HUES48 (cell line): ENCODE data around the gene TAP1.
"Not testable (repeated sequence)": the region's sequence is repeated elsewhere in the genome, so short reads cannot be mapped to it uniquely, and the experiment has no call there.

Experiments used
- H3K27ac ChIP-seq: one replicate; pipeline ENCODE4 v1.7.0; 2013; ENCODE audit warnings: low read depth, low read length, inconsistent platforms
- H3K27me3 ChIP-seq: 2 replicates; pipeline ENCODE4 v1.6.1; 2013; ENCODE audit warnings: mild to moderate bottlenecking, low read length; ENCODE audit not compliant: control insufficient read depth, insufficient read depth
- H3K36me3 ChIP-seq: 2 replicates; pipeline ENCODE4 v1.6.1; 2013; ENCODE audit warnings: low read length; ENCODE audit not compliant: control insufficient read depth, insufficient read depth
- H3K4me1 ChIP-seq: 2 replicates; pipeline ENCODE4 v1.6.1; 2013; ENCODE audit warnings: mild to moderate bottlenecking, low read length; ENCODE audit not compliant: control insufficient read depth, insufficient read depth
- H3K4me3 ChIP-seq: 2 replicates; pipeline ENCODE4 v1.5.1; 2013; ENCODE audit warnings: mild to moderate bottlenecking, low read depth, low read length
- H3K9ac ChIP-seq: 2 replicates; pipeline ENCODE4 v1.6.1; 2013; ENCODE audit warnings: mild to moderate bottlenecking, low read depth, low read length, moderate library complexity
- H3K9me3 ChIP-seq: 2 replicates; pipeline ENCODE4 v1.6.1; 2013; ENCODE audit warnings: low read length; ENCODE audit not compliant: control insufficient read depth, insufficient read depth

Gene TAP1

GRCh38 chr6:32818867-32819266 is 34.6 kb downstream of the TAP1 start:
- Histone ChIP-seq H3K4me1 (no peaks in the 10 kb centered on the region), H3K36me3 (no peaks in the 10 kb centered on the region), H3K27ac (no peak overlapping the region), H3K9ac (no peak overlapping the region), H3K4me3 (no peak overlapping the region), H3K27me3 (no peaks in the 10 kb centered on the region), H3K9me3 (no peaks in the 10 kb centered on the region)

GRCh38 chr6:32816746-32817204 is 36.7 kb downstream of the TAP1 start, which contains the start of gene HLA-DOB:
Gene HLA-DOB (minus strand): TSS chr6:32817002. CDS start chr6:32816951, 51 bp downstream.
- H3K4me1 ChIP-seq, result no peaks in the 10 kb centered on the region
- no peak within 1 kb of the TSS for H3K9ac ChIP-seq
- H3K27me3 ChIP-seq, result no peaks in the 10 kb centered on the region
- H3K4me3 ChIP-seq, result no peak within 1 kb of the TSS
- H3K36me3 ChIP-seq, result no peaks in the 10 kb centered on the region
- H3K9me3 ChIP-seq, result no peaks in the 10 kb centered on the region
- H3K27ac ChIP-seq, result no peak within 1 kb of the TSS

GRCh38 chr6:32815996-32816395 is 37.5 kb downstream of the TAP1 start:
- no peaks in the 10 kb centered on the region for H3K36me3 ChIP-seq
- no peaks in the 10 kb centered on the region for H3K27me3 ChIP-seq
- H3K27ac ChIP-seq, result no peak overlapping the region
- H3K9me3 ChIP-seq, result no peaks in the 10 kb centered on the region
- H3K4me3 ChIP-seq, result no peak overlapping the region
- no peak overlapping the region for H3K9ac ChIP-seq
- no peaks in the 10 kb centered on the region for H3K4me1 ChIP-seq

- Histone ChIP-seq H3K9ac (no peak overlapping the region), H3K4me3 (no peak overlapping the region), H3K9me3 (no peaks in the 10 kb centered on the region), H3K27me3 (no peaks in the 10 kb centered on the region), H3K4me1 (no peaks in the 10 kb centered on the region), H3K27ac (no peak overlapping the region), H3K36me3 (no peaks in the 10 kb centered on the region)
These were observed 38.4 kb downstream of the TAP1 start for GRCh38 chr6:32815115-32815514.

GRCh38 chr6:32814145-32814544 is 39.4 kb downstream of the TAP1 start:
- no peaks in the 10 kb centered on the region for H3K9me3 ChIP-seq
- no peak overlapping the region for H3K9ac ChIP-seq
- no peaks in the 10 kb centered on the region for H3K4me1 ChIP-seq
- H3K27ac ChIP-seq, result no peak overlapping the region
- H3K27me3 ChIP-seq, result no peaks in the 10 kb centered on the region
- H3K36me3 ChIP-seq, result no peaks in the 10 kb centered on the region
- H3K4me3 ChIP-seq, result no peak overlapping the region

- Histone ChIP-seq H3K4me1 (no peaks in the 10 kb centered on the region), H3K9me3 (no peaks in the 10 kb centered on the region), H3K36me3 (no peaks in the 10 kb centered on the region), H3K9ac (no peak overlapping the region), H3K27ac (no peak overlapping the region), H3K4me3 (no peak overlapping the region), H3K27me3 (no peaks in the 10 kb centered on the region)
These were observed 44.3 kb downstream of the TAP1 start for GRCh38 chr6:32809171-32809570.

- no peaks in the 10 kb centered on the region for H3K27me3 ChIP-seq
- H3K4me3 ChIP-seq, result no peak overlapping the region
- no peak overlapping the region for H3K9ac ChIP-seq
- no peaks in the 10 kb centered on the region for H3K4me1 ChIP-seq
- no peaks in the 10 kb centered on the region for H3K36me3 ChIP-seq
- no peaks in the 10 kb centered on the region for H3K9me3 ChIP-seq
- H3K27ac ChIP-seq, result no peak overlapping the region
These were observed 46.4 kb downstream of the TAP1 start for GRCh38 chr6:32807020-32807580.

- H3K9ac ChIP-seq, H3K27me3 ChIP-seq, H3K27ac ChIP-seq, H3K9me3 ChIP-seq, H3K4me3 ChIP-seq, H3K4me1 ChIP-seq, H3K36me3 ChIP-seq: not testable (repeated sequence)
These were observed 48.1 kb downstream of the TAP1 start for GRCh38 chr6:32805404-32805803.

- Histone ChIP-seq H3K9me3 (peaks cover 6% of the 10 kb centered on the region; the same call in 1 of the 2 replicates), H3K4me3 (no peak overlapping the region), H3K27ac (no peak overlapping the region), H3K4me1 (no peaks in the 10 kb centered on the region), H3K9ac (no peak overlapping the region), H3K36me3 (no peaks in the 10 kb centered on the region), H3K27me3 (no peaks in the 10 kb centered on the region)
These were observed 50.1 kb downstream of the TAP1 start for GRCh38 chr6:32803416-32803815.

- Histone ChIP-seq H3K9ac (no peak overlapping the region), H3K9me3 (peaks cover 6% of the 10 kb centered on the region; the same call in 1 of the 2 replicates), H3K4me3 (no peak overlapping the region), H3K36me3 (no peaks in the 10 kb centered on the region), H3K27me3 (no peaks in the 10 kb centered on the region), H3K27ac (no peak overlapping the region), H3K4me1 (peaks cover 8% of the 10 kb centered on the region)
These were observed 53.8 kb downstream of the TAP1 start for GRCh38 chr6:32799740-32800139.

GRCh38 chr6:32799168-32799567 is 54.3 kb downstream of the TAP1 start:
- H3K4me3 ChIP-seq, result no peak overlapping the region
- H3K36me3 ChIP-seq, result no peaks in the 10 kb centered on the region
- H3K4me1 ChIP-seq, result peaks cover 8% of the 10 kb centered on the region
- H3K27ac ChIP-seq, result no peak overlapping the region
- no peaks in the 10 kb centered on the region for H3K27me3 ChIP-seq
- no peak overlapping the region for H3K9ac ChIP-seq
- peaks cover 6% of the 10 kb centered on the region; the same call in 1 of the 2 replicates for H3K9me3 ChIP-seq
